HepG2 (cell line): Measurements from ENCODE around the gene CARD9. TPM values are rescaled to one million over a fixed set of nuclear protein-coding genes. Genes with fewer than 3 reads are reported as not detected.

ENCODE experiments used
- ARID5B ChIP-seq: IDR thresholded peaks from 2 replicates; pipeline ENCODE4 v1.4.0; 2020; ENCODE audit warnings: mild to moderate bottlenecking, missing genetic modification reagents
- DDIT3 ChIP-seq: sonication (generic); formaldehyde crosslinking; IDR thresholded peaks from 2 replicates; pipeline ENCODE4 v1.4.0; 2020; ENCODE audit warnings: mild to moderate bottlenecking, missing genetic modification reagents
- FOXP4 ChIP-seq: sonication (generic); formaldehyde crosslinking; IDR thresholded peaks from 2 replicates; pipeline ENCODE4 v1.4.0; 2020; ENCODE audit warnings: missing genetic modification reagents
- HMG20A ChIP-seq: IDR thresholded peaks from 2 replicates; pipeline ENCODE4 v1.6.1; 2016; ENCODE audit warnings: borderline replicate concordance
- HMGXB4 ChIP-seq, 2 experiments: sonication (generic) in 1 of 2; formaldehyde crosslinking in 1 of 2; IDR thresholded peaks; 2 replicates each; pipeline versions ENCODE4 v1.4.0 to v1.6.1; 2018 to 2020; ENCODE audit warnings: missing genetic modification reagents in 2 of 2, borderline replicate concordance in 1 of 2, low read depth in 1 of 2, mild to moderate bottlenecking in 1 of 2, missing biosample characterization in 1 of 2
- IRF9 ChIP-seq: sonication (generic); formaldehyde crosslinking; IDR thresholded peaks from 2 replicates; pipeline ENCODE4 v1.8.0; 2022; ENCODE audit warnings: missing genetic modification reagents, mild to moderate bottlenecking, borderline replicate concordance
- MATR3 ChIP-seq: sonication (generic); formaldehyde crosslinking; IDR thresholded peaks from 2 replicates; pipeline ENCODE4 v1.4.0; 2020; ENCODE audit warnings: missing genetic modification reagents
- RNF2 ChIP-seq: fragments of 450-650 bp; conservative IDR thresholded peaks from 2 replicates; pipeline ENCODE4 v1.6.1; 2016; ENCODE audit warnings: low read depth
- SALL1 ChIP-seq: sonication (generic); formaldehyde crosslinking; IDR thresholded peaks from 2 replicates; pipeline ENCODE4 v1.8.0; 2022; ENCODE audit warnings: mild to moderate bottlenecking, missing genetic modification reagents
- SMAD9 ChIP-seq: sonication (generic); formaldehyde crosslinking; IDR thresholded peaks from 2 replicates; pipeline ENCODE4 v1.5.1; 2020; ENCODE audit warnings: mild to moderate bottlenecking, missing genetic modification reagents
- SP140L ChIP-seq: sonication (generic); formaldehyde crosslinking; IDR thresholded peaks from 2 replicates; pipeline ENCODE4 v1.4.0; 2020; ENCODE audit warnings: missing genetic modification reagents, borderline replicate concordance
- TBX2 ChIP-seq: sonication (generic); formaldehyde crosslinking; IDR thresholded peaks from 2 replicates; pipeline ENCODE4 v1.5.0; 2020; ENCODE audit warnings: missing genetic modification reagents, mild to moderate bottlenecking, borderline replicate concordance
- TMF1 ChIP-seq: sonication (generic); formaldehyde crosslinking; IDR thresholded peaks from 2 replicates; pipeline ENCODE4 v1.8.1; 2022; ENCODE audit warnings: low read depth, missing genetic modification reagents
- ZFYVE20 ChIP-seq: sonication (generic); formaldehyde crosslinking; IDR thresholded peaks from 2 replicates; pipeline ENCODE4 v1.8.0; 2023; ENCODE audit warnings: low read depth, mild to moderate bottlenecking, moderate library complexity, missing genetic modification reagents, borderline replicate concordance
- ZNF362 ChIP-seq: sonication (generic); formaldehyde crosslinking; IDR thresholded peaks from 2 replicates; pipeline ENCODE4 v1.4.0; 2020; ENCODE audit warnings: missing genetic modification reagents, mild to moderate bottlenecking, borderline replicate concordance
- ZNF460 ChIP-seq: sonication (generic); formaldehyde crosslinking; IDR thresholded peaks from 2 replicates; pipeline ENCODE4 v1.5.1; 2020; ENCODE audit warnings: missing genetic modification reagents, mild to moderate bottlenecking, borderline replicate concordance
- ZNF780A ChIP-seq: sonication (generic); formaldehyde crosslinking; IDR thresholded peaks from 2 replicates; pipeline ENCODE4 v1.8.0; 2022; ENCODE audit warnings: mild to moderate bottlenecking, missing genetic modification reagents, moderate library complexity
- polyA plus RNA-seq, 8 experiments: library from polyadenylated mRNA; depleted of rRNA in 3 of 8; stranded (reverse) in 7 of 8; unstranded in 1 of 8; fragments of >200 nt; fragmentation: Illumina TruSeq in 4 of 8; extraction: Trizol in 4 of 8; gene quantifications; 2 replicates each; pipeline versions ENCODE4 v1.2.1 to v1.2.3, GENCODE V29; 2011 to 2016; ENCODE audit warnings: low read depth in 4 of 8, missing spikeins in 1 of 8, mixed read lengths in 1 of 8; ENCODE audit not compliant: insufficient read depth in 1 of 8
- total RNA-seq, 5 experiments: library from RNA; depleted of rRNA; stranded (reverse); fragments of >200 nt; fragmentation: Illumina TruSeq; extraction: Trizol; gene quantifications; 2 replicates each; pipeline ENCODE4 v1.2.3, GENCODE V29; 2016; ENCODE audit warnings: low read depth in 1 of 5

Gene CARD9
- total and polyA plus RNA-seq, 2 of the 13 experiments (the other 11 are each of a cell fraction or from before 2014, with no cell fraction given): 3.3 to 7.4 TPM

GRCh38 chr9:136363106-136363948 lies 10.1 kb downstream of the CARD9 start, which contains the start of gene DNLZ (continued):
- TF ChIP-seq ARID5B (CRISPR knock-in tag) (no peak; the same call in 1 of the 2 replicates), RNF2 (peak; percentile 97), TMF1 (CRISPR knock-in tag) (0 out of 2 replicates have a peak, but pooled peaks have one; percentile 80), IRF9 (CRISPR knock-in tag) (peak; percentile 83; the same call in 1 of the 2 replicates), SP140L (CRISPR knock-in tag) (no peak), HMG20A (CRISPR knock-in tag) (no peak), SALL1 (CRISPR knock-in tag) (peak; percentile 91), DDIT3 (CRISPR knock-in tag) (no peak), TBX2 (peak; percentile 79), ZNF362 (CRISPR knock-in tag) (peak; percentile 60; the same call in 1 of the 2 replicates), HMGXB4 (CRISPR knock-in tag; IDR thresholded peaks at IDR 0.05; ENCODE audit: borderline replicate concordance in 1 of 2, low read depth in 1 of 2) (peak; percentile 85 to 90), ZFYVE20 (0 out of 2 replicates have a peak, but pooled peaks have one; percentile 58), ZNF780A (CRISPR knock-in tag) (peak; percentile 93; the same call in 1 of the 2 replicates), SMAD9 (CRISPR knock-in tag) (no peak), ZNF460 (CRISPR knock-in tag) (no peak), MATR3 (no peak), FOXP4 (CRISPR knock-in tag) (no peak)
